ENCODE measurements around the gene EHD4. TPM values are rescaled to one million over a fixed set of nuclear protein-coding genes. Genes with fewer than 3 reads are reported as not detected.

The EHD4 gene
- total RNA-seq, 1 experiment from 2014 or later, result 20.2 TPM

- Mint-ChIP-seq H3K27me3 (ENCODE audit: unreplicated experiment) (peaks cover 27% of the 10 kb centered on the region), H3K4me1 (ENCODE audit: low read depth, unreplicated experiment) (no peaks in the 10 kb centered on the region), H3K4me3 (ENCODE audit: low read depth, unreplicated experiment) (no peak overlapping the region), H3K36me3 (ENCODE audit: insufficient read depth, unreplicated experiment) (no peaks in the 10 kb centered on the region), H3K9me3 (ENCODE audit: low read depth, unreplicated experiment) (no peaks in the 10 kb centered on the region), H3K27ac (ENCODE audit: unreplicated experiment) (no peak overlapping the region)
- BruUV-seq (replicated peaks), result no TSS peak
- intact Hi-C loops (cut with micrococcal nuclease; ENCODE audit: unreplicated experiment), result no loop called here
- no peak for TF ChIP-seq CTCF (IDR thresholded peaks at IDR 0.05; ENCODE audit: unreplicated experiment)
- DNase-seq, result no peak
- CTCF ChIA-PET, result no interaction called here
Measured at GRCh38 chr15:42018306-42019224, 46.2 kb upstream of the EHD4 start.

GRCh38 chr15:42016971-42017370, 44.6 kb upstream of the EHD4 start:
- no peak overlapping the region for H3K4me3 Mint-ChIP-seq (ENCODE audit: low read depth, unreplicated experiment)
- no peaks in the 10 kb centered on the region for H3K36me3 Mint-ChIP-seq (ENCODE audit: insufficient read depth, unreplicated experiment)
- no peak overlapping the region for H3K27ac Mint-ChIP-seq (ENCODE audit: unreplicated experiment)
- no TSS peak for BruUV-seq (replicated peaks)
- no peak for DNase-seq
- CTCF ChIA-PET, result no interaction called here
- intact Hi-C loops (cut with micrococcal nuclease; ENCODE audit: unreplicated experiment), result no loop called here
- TF ChIP-seq CTCF (IDR thresholded peaks at IDR 0.05; ENCODE audit: unreplicated experiment), result no peak
- H3K4me1 Mint-ChIP-seq (ENCODE audit: low read depth, unreplicated experiment), result peaks cover 7% of the 10 kb centered on the region
- H3K9me3 Mint-ChIP-seq (ENCODE audit: low read depth, unreplicated experiment), result no peaks in the 10 kb centered on the region
- peaks cover 27% of the 10 kb centered on the region for H3K27me3 Mint-ChIP-seq (ENCODE audit: unreplicated experiment)

- H3K27me3 Mint-ChIP-seq (ENCODE audit: unreplicated experiment), result peaks cover 27% of the 10 kb centered on the region
- no peaks in the 10 kb centered on the region for H3K9me3 Mint-ChIP-seq (ENCODE audit: low read depth, unreplicated experiment)
- TF ChIP-seq CTCF (IDR thresholded peaks at IDR 0.05; ENCODE audit: unreplicated experiment), result no peak
- H3K4me3 Mint-ChIP-seq (ENCODE audit: low read depth, unreplicated experiment), result no peak overlapping the region
- no peak for DNase-seq
- no peaks in the 10 kb centered on the region for H3K36me3 Mint-ChIP-seq (ENCODE audit: insufficient read depth, unreplicated experiment)
- H3K4me1 Mint-ChIP-seq (ENCODE audit: low read depth, unreplicated experiment), result peaks cover 9% of the 10 kb centered on the region
- CTCF ChIA-PET, result no interaction called here
- no TSS peak for BruUV-seq (replicated peaks)
- no peak overlapping the region for H3K27ac Mint-ChIP-seq (ENCODE audit: unreplicated experiment)
- intact Hi-C loops (cut with micrococcal nuclease; ENCODE audit: unreplicated experiment), result no loop called here
Measured at GRCh38 chr15:42014406-42014805, 42.0 kb upstream of the EHD4 start.

- no peak for DNase-seq
- Mint-ChIP-seq H3K9me3 (ENCODE audit: low read depth, unreplicated experiment) (no peaks in the 10 kb centered on the region), H3K36me3 (ENCODE audit: insufficient read depth, unreplicated experiment) (no peaks in the 10 kb centered on the region), H3K27ac (ENCODE audit: unreplicated experiment) (peak overlapping the region; percentile 14), H3K4me3 (ENCODE audit: low read depth, unreplicated experiment) (no peak overlapping the region), H3K27me3 (ENCODE audit: unreplicated experiment) (peaks cover 25% of the 10 kb centered on the region), H3K4me1 (ENCODE audit: low read depth, unreplicated experiment) (peaks cover 9% of the 10 kb centered on the region)
- intact Hi-C loops (cut with micrococcal nuclease; ENCODE audit: unreplicated experiment), result no loop called here
- TF ChIP-seq CTCF (IDR thresholded peaks at IDR 0.05; ENCODE audit: unreplicated experiment), result no peak
- no TSS peak for BruUV-seq (replicated peaks)
- CTCF ChIA-PET, result no interaction called here
Measured at GRCh38 chr15:42012928-42013482, 40.6 kb upstream of the EHD4 start.

Measured in Calu3 (cell line).